Measurements from ENCODE around the gene PRR9. TPM values are rescaled to one million over a fixed set of nuclear protein-coding genes. Genes with fewer than 3 reads are reported as not detected.

The PRR9 gene, protein sequence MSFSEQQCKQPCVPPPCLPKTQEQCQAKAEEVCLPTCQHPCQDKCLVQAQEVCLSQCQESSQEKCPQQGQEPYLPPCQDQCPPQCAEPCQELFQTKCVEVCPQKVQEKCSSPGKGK
- not detected for polyA plus RNA-seq (2013, experiment 1 of 2)
- polyA plus RNA-seq (2013, experiment 2 of 2), result not detected

DNA sequence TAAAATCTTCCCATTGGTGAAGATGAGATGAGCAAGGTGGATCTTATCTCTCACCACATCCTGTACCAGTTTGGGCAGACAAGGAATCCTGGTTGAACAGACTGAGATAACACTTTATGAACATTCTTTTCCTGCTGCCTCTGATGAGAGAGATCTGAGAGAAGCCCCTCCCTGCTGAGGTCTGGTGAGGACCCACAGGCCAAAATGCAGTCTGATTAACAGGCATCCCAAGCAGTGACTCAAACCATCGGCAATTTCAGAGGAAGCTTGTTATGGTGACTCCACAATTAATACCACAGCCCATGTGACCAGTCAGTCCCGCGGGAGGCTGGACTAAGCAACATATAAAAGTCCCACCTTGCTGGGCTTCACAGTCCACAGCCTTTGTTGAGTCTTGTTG lies at the start of gene PRR9:
Gene PRR9 (plus strand): TSS at position 373 of the 400 bp plus-strand sequence. CDS start 561 bp downstream, outside the sequence.
- Histone ChIP-seq H3K27me3 (ENCODE audit: control insufficient read depth in 3 of 3, insufficient read depth in 3 of 3, low read depth in 1 of 3, low read length in 3 of 3) (peaks cover 0 to 9% (median 0%) of the 10 kb centered on the region in 3 experiments), H3K27ac (replicated peaks; ENCODE audit: low read length) (no peak within 1 kb of the TSS), H3K4me1 (ENCODE audit: control insufficient read depth in 2 of 2, insufficient read depth in 1 of 2, low read depth in 1 of 2, low read length in 2 of 2) (no peaks in the 10 kb centered on the region), H2AK5ac (ENCODE audit: low read depth, low read length) (no peak within 1 kb of the TSS), H4K8ac (ENCODE audit: low read depth, low read length) (no peak within 1 kb of the TSS), H3K4me2 (ENCODE audit: insufficient read depth, low read length, poor library complexity, severe bottlenecking) (no peak within 1 kb of the TSS), H3K4me3 (ENCODE audit: low read length in 2 of 2) (no peak within 1 kb of the TSS), H3K23ac (ENCODE audit: low read depth, low read length, poor library complexity) (no peak within 1 kb of the TSS), H2AFZ (ENCODE audit: low read length) (no peak within 1 kb of the TSS), H3K79me1 (ENCODE audit: low read depth, low read length) (no peaks in the 10 kb centered on the region), H4K91ac (ENCODE audit: low read depth, low read length, poor library complexity) (no peak within 1 kb of the TSS), H2BK120ac (ENCODE audit: low read depth, low read length) (no peak within 1 kb of the TSS), H2BK5ac (ENCODE audit: low read length) (no peak within 1 kb of the TSS), H3K18ac (ENCODE audit: low read length) (no peak within 1 kb of the TSS), H3K14ac (ENCODE audit: low read length) (no peak within 1 kb of the TSS), H2BK15ac (ENCODE audit: low read length) (no peak within 1 kb of the TSS), H3K36me3 (replicated peaks in 1 of 2; ENCODE audit: control insufficient read depth in 2 of 2, insufficient read depth in 2 of 2, low read length in 2 of 2) (no peaks in the 10 kb centered on the region), H3K9ac (ENCODE audit: low read depth, low read length, poor library complexity) (no peak within 1 kb of the TSS), H3K9me3 (replicated peaks in 1 of 2; ENCODE audit: control insufficient read depth in 2 of 2, insufficient read depth in 1 of 2, low read depth in 1 of 2, low read length in 2 of 2) (no peaks in the 10 kb centered on the region), H3K4ac (ENCODE audit: low read length) (no peak within 1 kb of the TSS), H2BK12ac (ENCODE audit: low read length) (no peak within 1 kb of the TSS)
- no peak for DNase-seq (ENCODE audit: low spot score)
- no CpG with 5 or more reads among the region's 3 CpGs for WGBS, 2 donors (ENCODE audit: extremely low coverage in 2 of 2, insufficient read length in 2 of 2, insufficient replicate concordance in 1 of 2)

DNA sequence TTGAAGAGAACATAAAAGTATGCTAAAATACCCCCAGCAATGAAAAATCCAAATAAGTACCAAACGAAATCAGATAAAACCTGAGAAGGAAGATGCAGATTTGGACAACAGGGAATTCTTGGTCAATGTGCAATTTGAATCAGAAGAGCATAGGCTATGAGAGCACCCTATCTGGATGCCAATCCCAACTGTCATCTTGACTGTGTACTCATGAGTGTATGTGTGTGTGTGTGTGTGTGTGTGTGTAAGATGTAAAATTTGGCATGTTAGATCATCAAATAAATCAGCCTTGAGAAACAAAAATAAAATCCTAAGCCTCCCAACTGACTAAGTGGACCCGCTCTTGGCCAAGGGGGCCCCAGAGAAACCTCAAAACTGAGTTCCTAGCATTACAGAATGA lies 48.7 kb upstream of the PRR9 start:
- Histone ChIP-seq H3K23ac (ENCODE audit: low read depth, low read length, poor library complexity) (no peak overlapping the region), H4K91ac (ENCODE audit: low read depth, low read length, poor library complexity) (no peak overlapping the region), H3K27ac (replicated peaks; ENCODE audit: low read length) (no peak overlapping the region), H3K18ac (ENCODE audit: low read length) (no peak overlapping the region), H3K36me3 (replicated peaks in 1 of 2; ENCODE audit: control insufficient read depth in 2 of 2, insufficient read depth in 2 of 2, low read length in 2 of 2) (no peaks in the 10 kb centered on the region), H2AFZ (ENCODE audit: low read length) (no peak overlapping the region), H3K27me3 (ENCODE audit: control insufficient read depth in 3 of 3, insufficient read depth in 3 of 3, low read depth in 1 of 3, low read length in 3 of 3) (no peaks in the 10 kb centered on the region), H3K14ac (ENCODE audit: low read length) (no peak overlapping the region), H3K9ac (ENCODE audit: low read depth, low read length, poor library complexity) (no peak overlapping the region), H2BK12ac (ENCODE audit: low read length) (no peak overlapping the region), H3K4me2 (ENCODE audit: insufficient read depth, low read length, poor library complexity, severe bottlenecking) (no peak overlapping the region), H4K8ac (ENCODE audit: low read depth, low read length) (no peak overlapping the region), H3K4ac (ENCODE audit: low read length) (no peak overlapping the region), H2AK5ac (ENCODE audit: low read depth, low read length) (no peak overlapping the region), H3K79me1 (ENCODE audit: low read depth, low read length) (no peaks in the 10 kb centered on the region), H3K4me1 (ENCODE audit: control insufficient read depth in 2 of 2, insufficient read depth in 1 of 2, low read depth in 1 of 2, low read length in 2 of 2) (no peaks in the 10 kb centered on the region), H3K4me3 (ENCODE audit: low read length in 2 of 2) (no peak overlapping the region), H2BK15ac (ENCODE audit: low read length) (no peak overlapping the region), H3K9me3 (replicated peaks in 1 of 2; ENCODE audit: control insufficient read depth in 2 of 2, insufficient read depth in 1 of 2, low read depth in 1 of 2, low read length in 2 of 2) (no peaks in the 10 kb centered on the region), H2BK120ac (ENCODE audit: low read depth, low read length) (no peak overlapping the region), H2BK5ac (ENCODE audit: low read length) (no peak overlapping the region)
- no CpG with 5 or more reads among the region's 2 CpGs for WGBS, 2 donors (ENCODE audit: extremely low coverage in 2 of 2, insufficient read length in 2 of 2, insufficient replicate concordance in 1 of 2)
- DNase-seq (ENCODE audit: low spot score), result no peak

GRCh38 chr1:153174624-153175023 lies 42.8 kb upstream of the PRR9 start:
- Histone ChIP-seq H3K4me2 (ENCODE audit: insufficient read depth, low read length, poor library complexity, severe bottlenecking) (no peak overlapping the region), H3K79me1 (ENCODE audit: low read depth, low read length) (no peaks in the 10 kb centered on the region), H3K27ac (replicated peaks; ENCODE audit: low read length) (no peak overlapping the region)

DNA sequence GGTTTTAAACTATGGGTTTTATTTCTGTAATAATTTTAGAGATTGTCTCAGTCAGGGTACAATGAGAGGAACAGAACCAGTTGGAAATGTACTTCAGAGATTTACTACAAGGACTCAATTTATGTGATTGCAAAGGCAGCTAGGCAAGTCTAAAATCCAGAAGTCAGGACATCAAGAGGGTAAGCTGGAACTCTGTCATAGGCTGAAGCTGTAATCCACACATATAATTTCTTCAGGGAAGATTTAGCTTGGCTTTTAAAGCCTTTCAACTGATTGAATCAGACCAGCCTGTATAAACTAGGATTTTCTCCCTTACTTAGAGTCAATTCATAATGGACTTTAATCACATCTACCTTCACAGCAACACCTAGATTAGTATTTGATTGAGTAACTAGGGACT lies 38.5 kb upstream of the PRR9 start:
- H3K9ac ChIP-seq (ENCODE audit: low read depth, low read length, poor library complexity), result no peak overlapping the region
- no peak overlapping the region for H3K18ac ChIP-seq (ENCODE audit: low read length)
- H3K4me2 ChIP-seq (ENCODE audit: insufficient read depth, low read length, poor library complexity, severe bottlenecking), result no peak overlapping the region
- no peaks in the 10 kb centered on the region for H3K9me3 ChIP-seq (replicated peaks in 1 of 2; ENCODE audit: control insufficient read depth in 2 of 2, insufficient read depth in 1 of 2, low read depth in 1 of 2, low read length in 2 of 2)
- no peaks in the 10 kb centered on the region for H3K79me1 ChIP-seq (ENCODE audit: low read depth, low read length)
- no peak overlapping the region for H2AK5ac ChIP-seq (ENCODE audit: low read depth, low read length)
- H2AFZ ChIP-seq (ENCODE audit: low read length), result no peak overlapping the region
- no peak overlapping the region for H2BK12ac ChIP-seq (ENCODE audit: low read length)
- no peak overlapping the region for H3K4ac ChIP-seq (ENCODE audit: low read length)
- H3K23ac ChIP-seq (ENCODE audit: low read depth, low read length, poor library complexity), result no peak overlapping the region
- no peak overlapping the region for H3K27ac ChIP-seq (replicated peaks; ENCODE audit: low read length)
- H2BK120ac ChIP-seq (ENCODE audit: low read depth, low read length), result no peak overlapping the region
- H4K91ac ChIP-seq (ENCODE audit: low read depth, low read length, poor library complexity), result no peak overlapping the region
- H4K8ac ChIP-seq (ENCODE audit: low read depth, low read length), result no peak overlapping the region
- no peak overlapping the region for H3K14ac ChIP-seq (ENCODE audit: low read length)
- no peak overlapping the region for H3K4me3 ChIP-seq (ENCODE audit: low read length in 2 of 2)
- H3K36me3 ChIP-seq (replicated peaks in 1 of 2; ENCODE audit: control insufficient read depth in 2 of 2, insufficient read depth in 2 of 2, low read length in 2 of 2), result no peaks in the 10 kb centered on the region
- no peaks in the 10 kb centered on the region for H3K4me1 ChIP-seq (ENCODE audit: control insufficient read depth in 2 of 2, insufficient read depth in 1 of 2, low read depth in 1 of 2, low read length in 2 of 2)
- no peak for DNase-seq (ENCODE audit: low spot score)
- H2BK15ac ChIP-seq (ENCODE audit: low read length), result no peak overlapping the region
- no peaks in the 10 kb centered on the region for H3K27me3 ChIP-seq (ENCODE audit: control insufficient read depth in 3 of 3, insufficient read depth in 3 of 3, low read depth in 1 of 3, low read length in 3 of 3)
- H2BK5ac ChIP-seq (ENCODE audit: low read length), result no peak overlapping the region

More at GRCh38 chr1:153174624-153175023, 42.8 kb upstream of the PRR9 start:
- Histone ChIP-seq H2BK120ac (ENCODE audit: low read depth, low read length) (no peak overlapping the region), H3K14ac (ENCODE audit: low read length) (no peak overlapping the region), H3K4me1 (ENCODE audit: control insufficient read depth in 2 of 2, insufficient read depth in 1 of 2, low read depth in 1 of 2, low read length in 2 of 2) (no peaks in the 10 kb centered on the region), H4K91ac (ENCODE audit: low read depth, low read length, poor library complexity) (no peak overlapping the region), H3K9ac (ENCODE audit: low read depth, low read length, poor library complexity) (no peak overlapping the region), H2BK12ac (ENCODE audit: low read length) (no peak overlapping the region), H2AK5ac (ENCODE audit: low read depth, low read length) (no peak overlapping the region), H2BK5ac (ENCODE audit: low read length) (no peak overlapping the region), H3K27me3 (ENCODE audit: control insufficient read depth in 3 of 3, insufficient read depth in 3 of 3, low read depth in 1 of 3, low read length in 3 of 3) (no peaks in the 10 kb centered on the region), H3K36me3 (replicated peaks in 1 of 2; ENCODE audit: control insufficient read depth in 2 of 2, insufficient read depth in 2 of 2, low read length in 2 of 2) (no peaks in the 10 kb centered on the region), H3K18ac (ENCODE audit: low read length) (no peak overlapping the region), H3K9me3 (replicated peaks in 1 of 2; ENCODE audit: control insufficient read depth in 2 of 2, insufficient read depth in 1 of 2, low read depth in 1 of 2, low read length in 2 of 2) (no peaks in the 10 kb centered on the region), H3K4me3 (ENCODE audit: low read length in 2 of 2) (no peak overlapping the region), H2AFZ (ENCODE audit: low read length) (no peak overlapping the region), H3K23ac (ENCODE audit: low read depth, low read length, poor library complexity) (no peak overlapping the region), H4K8ac (ENCODE audit: low read depth, low read length) (no peak overlapping the region), H2BK15ac (ENCODE audit: low read length) (no peak overlapping the region), H3K4ac (ENCODE audit: low read length) (no peak overlapping the region)
- DNase-seq (ENCODE audit: low spot score), result no peak

All from neuronal stem cell (in vitro differentiated cells).